Nephron (organoid): ENCODE results near the gene SLC6A15.
A peak's percentile ranks its signal among the peaks of the same experiment; 100 is the strongest.

Experiments used
- H3K27ac Mint-ChIP-seq, 3 experiments: 2 replicates each; pipeline ENCODE4 v1.8.0; 2020; ENCODE audit warnings: mixed read lengths in 3 of 3, mild to moderate bottlenecking in 2 of 3, moderate library complexity in 1 of 3
- H3K27me3 Mint-ChIP-seq: 2 replicates; pipeline ENCODE4 v1.8.0; 2021; ENCODE audit warnings: low read depth, mild to moderate bottlenecking, moderate library complexity, mixed read lengths
- H3K36me3 Mint-ChIP-seq: 2 replicates; pipeline ENCODE4 v1.8.0; 2020; ENCODE audit warnings: low read depth, mixed read lengths
- H3K4me1 Mint-ChIP-seq: 2 replicates; pipeline ENCODE4 v1.8.0; 2020; ENCODE audit warnings: mixed read lengths
- H3K4me3 Mint-ChIP-seq, 3 experiments: 2 replicates each; pipeline ENCODE4 v1.8.0; 2020; ENCODE audit warnings: mild to moderate bottlenecking in 3 of 3, mixed read lengths in 3 of 3, moderate library complexity in 2 of 3
- H3K9me3 Mint-ChIP-seq: 2 replicates; pipeline ENCODE4 v1.8.0; 2020; ENCODE audit warnings: mixed read lengths
- TF ChIP-seq, protein P1 (sequence below), 3 experiments: fragments of 200-600 bp; sonication (generic); IDR thresholded peaks; one replicate each; pipeline ENCODE4 v1.5.0; 2021; ENCODE audit warnings: antibody characterized with exemption in 3 of 3; ENCODE audit not compliant: unreplicated experiment in 3 of 3

Gene SLC6A15

DNA sequence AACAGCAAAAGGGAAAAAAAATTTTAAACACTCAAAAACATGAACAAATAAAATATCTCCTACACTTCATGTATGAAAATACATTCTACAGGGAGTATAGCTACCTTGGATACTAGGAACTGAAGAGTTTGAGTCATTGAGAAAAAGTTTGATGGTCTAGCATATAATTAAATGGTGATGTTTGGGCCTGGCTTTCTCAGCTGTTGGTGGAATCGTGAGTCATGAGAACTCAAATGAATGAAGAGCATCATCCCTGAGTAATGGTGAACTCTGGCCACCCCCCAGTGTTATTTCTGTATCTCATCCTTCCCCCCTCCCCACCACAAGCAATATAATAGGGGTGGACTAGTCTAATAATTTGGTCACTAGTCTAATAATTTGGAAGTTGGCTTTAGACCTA is 6.7 kb upstream of the SLC6A15 start:
- no peaks in the 10 kb centered on the region for H3K36me3 Mint-ChIP-seq
- H3K4me1 Mint-ChIP-seq = no peaks in the 10 kb centered on the region
- H3K27ac Mint-ChIP-seq = no peak overlapping the region
- H3K9me3 Mint-ChIP-seq = no peaks in the 10 kb centered on the region
- no peak overlapping the region for H3K4me3 Mint-ChIP-seq
- TF ChIP-seq, protein P1, sequence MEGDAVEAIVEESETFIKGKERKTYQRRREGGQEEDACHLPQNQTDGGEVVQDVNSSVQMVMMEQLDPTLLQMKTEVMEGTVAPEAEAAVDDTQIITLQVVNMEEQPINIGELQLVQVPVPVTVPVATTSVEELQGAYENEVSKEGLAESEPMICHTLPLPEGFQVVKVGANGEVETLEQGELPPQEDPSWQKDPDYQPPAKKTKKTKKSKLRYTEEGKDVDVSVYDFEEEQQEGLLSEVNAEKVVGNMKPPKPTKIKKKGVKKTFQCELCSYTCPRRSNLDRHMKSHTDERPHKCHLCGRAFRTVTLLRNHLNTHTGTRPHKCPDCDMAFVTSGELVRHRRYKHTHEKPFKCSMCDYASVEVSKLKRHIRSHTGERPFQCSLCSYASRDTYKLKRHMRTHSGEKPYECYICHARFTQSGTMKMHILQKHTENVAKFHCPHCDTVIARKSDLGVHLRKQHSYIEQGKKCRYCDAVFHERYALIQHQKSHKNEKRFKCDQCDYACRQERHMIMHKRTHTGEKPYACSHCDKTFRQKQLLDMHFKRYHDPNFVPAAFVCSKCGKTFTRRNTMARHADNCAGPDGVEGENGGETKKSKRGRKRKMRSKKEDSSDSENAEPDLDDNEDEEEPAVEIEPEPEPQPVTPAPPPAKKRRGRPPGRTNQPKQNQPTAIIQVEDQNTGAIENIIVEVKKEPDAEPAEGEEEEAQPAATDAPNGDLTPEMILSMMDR (IDR thresholded peaks at IDR 0.05; ENCODE audit: unreplicated experiment in 3 of 3) = no peak
- H3K27me3 Mint-ChIP-seq = peaks cover 18% of the 10 kb centered on the region

DNA sequence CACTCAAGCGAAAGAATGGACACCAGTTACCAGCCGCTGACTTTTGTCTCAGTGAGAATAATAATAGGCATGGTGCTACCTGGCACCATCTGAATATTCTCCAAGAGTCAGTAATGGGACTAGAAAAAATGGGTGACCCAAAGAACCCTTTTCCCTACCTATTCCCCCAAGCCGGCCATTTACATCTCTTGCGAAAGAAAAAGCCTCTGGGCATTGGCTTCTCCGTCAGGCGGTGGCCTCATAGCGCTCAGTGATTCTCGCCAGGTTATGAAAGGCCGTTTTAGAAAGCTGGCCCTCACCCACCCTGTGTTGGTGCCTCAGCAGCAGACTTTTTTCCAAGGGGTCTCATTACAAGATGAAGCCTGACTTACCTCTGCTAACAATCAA is 523 bp upstream of the SLC6A15 start:
- H3K9me3 Mint-ChIP-seq = no peaks in the 10 kb centered on the region
- H3K27ac Mint-ChIP-seq = peak overlapping the region in 1 of 3 experiments; percentile 52
- H3K4me3 Mint-ChIP-seq = peak overlapping the region; percentile 88 to 91 (median 89)
- H3K27me3 Mint-ChIP-seq = peaks cover 72% of the 10 kb centered on the region
- no peaks in the 10 kb centered on the region for H3K36me3 Mint-ChIP-seq
- TF ChIP-seq, protein P1 (IDR thresholded peaks at IDR 0.05; ENCODE audit: unreplicated experiment in 3 of 3) = no peak
- peaks cover 6% of the 10 kb centered on the region for H3K4me1 Mint-ChIP-seq

DNA sequence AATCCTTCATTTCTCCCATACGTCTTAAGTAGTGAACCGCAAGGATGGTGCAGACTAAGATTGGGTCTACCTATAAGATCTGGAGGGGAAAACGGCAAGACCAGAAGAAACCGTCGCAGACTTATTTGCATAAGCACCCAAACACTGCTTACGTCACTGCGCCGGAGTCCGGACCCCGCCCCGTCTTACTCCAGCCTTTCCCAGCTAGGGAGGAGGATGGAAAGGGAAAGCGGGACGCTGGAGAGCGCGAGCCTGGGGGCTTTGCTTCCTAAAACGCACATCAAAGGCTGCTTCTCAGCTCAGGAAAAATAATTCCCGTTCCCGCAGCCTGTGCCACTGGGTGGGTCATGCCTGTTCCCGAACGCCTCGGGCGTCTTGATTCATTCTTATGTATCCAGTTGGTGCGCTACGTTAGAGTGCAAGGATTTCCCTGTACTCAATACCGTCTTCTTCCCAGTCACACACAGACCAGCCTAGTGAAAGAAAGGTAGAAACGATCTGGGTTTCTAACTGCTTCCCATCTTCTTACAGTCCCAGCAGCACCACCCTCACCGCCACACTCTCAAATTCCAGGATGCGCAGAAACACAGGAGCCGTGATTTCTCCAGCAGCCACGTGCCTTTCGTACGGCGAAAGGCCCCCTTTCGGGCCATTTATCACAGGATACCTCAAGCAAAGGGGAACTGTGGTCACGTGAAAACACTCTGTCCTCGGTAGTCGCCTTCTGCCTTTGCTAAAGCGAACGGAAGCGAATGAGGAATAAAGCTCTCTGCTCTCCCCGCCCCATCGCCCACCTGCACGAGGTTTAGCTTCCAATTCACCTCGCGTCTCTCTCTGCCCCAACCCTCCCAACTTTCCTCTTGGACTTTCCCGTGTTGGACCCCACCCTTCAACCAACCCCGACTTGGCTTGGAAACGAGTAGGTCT is 1.1 kb downstream of the SLC6A15 start:
- peak overlapping the region; percentile 88 to 91 (median 89) for H3K4me3 Mint-ChIP-seq
- H3K27me3 Mint-ChIP-seq = peaks cover 72% of the 10 kb centered on the region
- TF ChIP-seq, protein P1 (IDR thresholded peaks at IDR 0.05; ENCODE audit: unreplicated experiment in 3 of 3) = no peak
- no peaks in the 10 kb centered on the region for H3K36me3 Mint-ChIP-seq
- H3K4me1 Mint-ChIP-seq = peaks cover 6% of the 10 kb centered on the region
- no peaks in the 10 kb centered on the region for H3K9me3 Mint-ChIP-seq
- peak overlapping the region; percentile 3 to 73 (median 63) for H3K27ac Mint-ChIP-seq

DNA sequence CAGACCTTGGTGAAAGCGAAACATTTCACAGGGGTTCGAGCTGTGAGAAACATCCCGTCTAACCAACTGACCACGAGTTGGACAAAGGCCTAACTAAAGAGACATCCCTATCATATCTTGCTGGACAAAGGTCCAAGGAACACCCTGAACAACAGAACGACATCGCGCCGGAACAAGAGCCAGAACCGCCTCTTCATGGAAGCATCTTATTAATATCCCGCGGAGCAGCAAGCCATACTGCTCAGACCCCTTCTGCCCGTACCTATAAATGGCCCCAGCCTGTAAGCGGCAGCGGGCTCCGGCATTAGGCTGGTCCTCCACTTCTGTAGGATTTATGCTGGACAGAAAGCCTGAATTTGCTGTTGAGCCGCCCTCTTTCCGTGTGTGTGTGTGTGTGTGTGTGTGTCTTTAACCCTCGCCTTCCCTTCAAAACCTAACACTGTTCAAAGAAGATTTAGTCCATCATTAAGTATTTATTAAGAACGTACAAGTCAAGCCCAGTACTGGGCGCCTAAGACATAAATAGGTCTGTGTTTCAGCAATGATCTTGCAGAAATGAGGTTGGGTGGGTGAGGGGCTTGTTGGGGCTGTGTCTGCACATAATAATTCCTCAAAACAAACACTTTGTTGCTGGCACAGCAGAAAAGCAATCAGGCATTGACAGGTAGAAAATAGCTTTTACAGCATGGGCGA is 1.9 kb downstream of the SLC6A15 start:
- H3K4me3 Mint-ChIP-seq = peak overlapping the region; percentile 88 to 91 (median 89)
- peaks cover 66% of the 10 kb centered on the region for H3K27me3 Mint-ChIP-seq
- no peaks in the 10 kb centered on the region for H3K36me3 Mint-ChIP-seq
- H3K27ac Mint-ChIP-seq = peak overlapping the region in 2 of 3 experiments; percentile 63 to 73
- TF ChIP-seq, protein P1 (IDR thresholded peaks at IDR 0.05; ENCODE audit: unreplicated experiment in 3 of 3) = no peak
- peaks cover 6% of the 10 kb centered on the region for H3K4me1 Mint-ChIP-seq
- no peaks in the 10 kb centered on the region for H3K9me3 Mint-ChIP-seq

DNA sequence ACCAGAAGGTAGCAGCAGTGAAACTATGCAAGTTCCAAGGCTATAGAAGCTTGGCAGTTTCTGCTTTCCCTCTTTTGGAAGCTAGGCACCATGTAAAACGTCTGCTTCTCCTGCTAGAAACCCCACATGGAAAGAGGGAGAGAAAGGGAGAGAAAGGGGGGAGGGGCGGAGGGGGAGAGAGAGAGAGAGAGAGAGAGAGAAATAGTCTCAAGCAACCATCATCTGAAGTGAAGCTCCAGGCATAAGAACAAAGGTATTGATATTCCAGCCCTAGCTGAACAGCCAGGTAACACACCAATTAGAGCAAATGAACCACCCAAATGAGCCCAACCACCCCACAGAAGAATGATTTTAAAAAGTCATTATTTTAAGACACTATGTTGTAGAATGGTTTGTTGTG is 8.5 kb downstream of the SLC6A15 start:
- Mint-ChIP-seq H3K4me1 (no peaks in the 10 kb centered on the region), H3K4me3 (no peak overlapping the region), H3K36me3 (no peaks in the 10 kb centered on the region), H3K27ac (no peak overlapping the region), H3K9me3 (no peaks in the 10 kb centered on the region), H3K27me3 (peaks cover 5% of the 10 kb centered on the region)
- TF ChIP-seq, protein P1 (IDR thresholded peaks at IDR 0.05; ENCODE audit: unreplicated experiment in 3 of 3) = no peak
